Measurements from ENCODE around the gene KDM6A.
"Not testable (repeated sequence)": the region's sequence is repeated elsewhere in the genome, so short reads cannot be mapped to it uniquely, and the experiment has no call there.

Gene KDM6A

DNA sequence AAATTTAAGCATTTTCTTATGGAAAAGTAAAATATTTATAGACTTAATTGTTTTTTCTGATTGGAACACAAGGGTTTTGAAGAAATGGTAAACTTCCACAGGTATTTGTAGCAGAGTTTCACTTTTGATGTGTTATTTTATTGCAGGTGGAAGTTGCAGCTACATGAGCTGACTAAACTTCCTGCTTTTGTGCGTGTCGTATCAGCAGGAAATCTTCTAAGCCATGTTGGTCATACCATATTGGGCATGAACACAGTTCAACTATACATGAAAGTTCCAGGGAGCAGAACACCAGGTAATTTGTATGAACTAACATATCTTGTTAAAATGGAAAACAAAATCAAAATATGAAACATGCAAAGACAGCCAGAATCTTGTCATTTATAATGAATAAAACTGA, 210.3 kb downstream of the KDM6A start:
- DNase-seq, result no peak

DNA sequence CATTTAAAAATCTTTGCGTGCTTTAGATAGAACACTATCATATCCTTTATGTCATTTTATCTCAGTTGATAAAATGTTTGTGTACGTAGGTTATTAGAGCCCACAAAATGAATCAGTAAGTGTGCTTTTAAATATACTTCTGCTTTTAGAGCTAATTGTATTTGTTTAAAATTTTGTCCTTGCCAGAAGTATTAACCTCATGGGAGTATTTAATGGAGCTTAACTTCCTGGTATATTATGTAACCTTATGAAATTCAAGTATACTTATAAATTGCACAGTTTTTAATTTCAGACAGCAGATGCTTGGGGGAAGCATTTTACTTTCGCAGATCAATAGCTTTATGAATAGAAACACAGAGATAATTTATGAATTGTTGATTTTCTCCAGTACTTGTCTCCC, 237.5 kb downstream of the KDM6A start:
- no peak for DNase-seq

DNA sequence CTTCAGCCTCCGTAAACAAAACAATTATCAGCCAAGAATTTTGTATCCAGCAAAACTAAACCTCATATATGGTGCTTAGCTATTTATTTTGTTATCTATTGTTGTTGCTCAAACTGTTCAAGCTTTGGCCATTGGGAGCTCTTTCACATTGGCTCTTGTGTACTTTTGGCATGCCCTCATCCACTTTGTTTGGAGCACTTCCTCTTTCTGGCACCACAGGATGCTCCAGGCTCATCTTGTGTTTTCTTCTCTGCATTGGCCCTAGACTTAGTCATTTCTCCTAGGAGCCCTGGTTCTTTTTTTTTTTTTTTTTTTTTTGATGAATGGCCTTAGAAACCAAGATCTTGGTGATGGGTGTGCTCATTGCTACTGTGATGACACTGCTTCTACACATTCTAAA, 253.2 kb downstream of the KDM6A start:
- DNase-seq, result no peak

DNA sequence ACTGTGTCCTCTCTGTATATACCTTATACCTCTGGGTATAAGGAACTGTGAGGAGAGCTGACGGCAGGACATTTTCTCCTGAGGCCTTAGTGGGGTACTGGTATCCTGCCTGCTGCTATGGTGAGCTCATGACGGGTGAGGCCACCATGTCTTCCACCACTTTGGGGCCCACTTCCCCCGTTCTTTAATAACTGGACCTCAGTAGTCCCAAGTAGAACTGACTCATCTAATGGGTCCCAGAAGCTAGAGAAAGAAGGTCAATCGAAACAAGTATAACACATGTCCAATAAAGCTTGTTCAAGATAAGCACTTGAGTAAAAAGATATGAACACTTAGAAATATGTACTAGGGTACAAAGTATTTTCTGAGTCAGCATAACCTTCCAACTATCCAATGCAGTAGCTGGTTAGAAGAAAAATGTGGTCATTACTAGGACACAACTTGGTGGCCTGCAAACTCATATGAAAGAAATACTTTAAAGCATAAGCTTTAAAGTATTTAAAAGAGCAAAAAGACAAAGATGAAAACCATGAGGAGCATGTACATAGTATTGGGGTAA, 256.0 kb downstream of the KDM6A start:
- no peak for DNase-seq

DNA sequence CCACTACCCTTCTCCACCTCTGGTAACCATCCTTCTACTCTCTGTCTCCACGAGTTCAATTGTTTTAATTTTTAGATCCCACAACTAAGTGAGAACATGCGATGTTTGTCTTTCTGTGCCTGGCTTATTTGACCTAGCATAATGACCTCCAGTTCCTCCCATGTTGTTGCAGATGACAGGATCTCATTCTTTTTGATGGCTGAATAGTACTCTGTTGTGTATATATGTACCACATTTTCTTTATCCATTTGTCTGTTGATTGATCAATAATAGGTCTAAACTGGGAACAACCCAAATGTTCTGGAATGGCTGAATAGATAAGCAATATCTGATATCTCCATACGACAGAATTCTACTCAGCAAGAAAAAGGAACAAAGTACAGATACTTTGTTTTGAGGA, 260.5 kb downstream of the KDM6A start:
- no peak for DNase-seq

DNA sequence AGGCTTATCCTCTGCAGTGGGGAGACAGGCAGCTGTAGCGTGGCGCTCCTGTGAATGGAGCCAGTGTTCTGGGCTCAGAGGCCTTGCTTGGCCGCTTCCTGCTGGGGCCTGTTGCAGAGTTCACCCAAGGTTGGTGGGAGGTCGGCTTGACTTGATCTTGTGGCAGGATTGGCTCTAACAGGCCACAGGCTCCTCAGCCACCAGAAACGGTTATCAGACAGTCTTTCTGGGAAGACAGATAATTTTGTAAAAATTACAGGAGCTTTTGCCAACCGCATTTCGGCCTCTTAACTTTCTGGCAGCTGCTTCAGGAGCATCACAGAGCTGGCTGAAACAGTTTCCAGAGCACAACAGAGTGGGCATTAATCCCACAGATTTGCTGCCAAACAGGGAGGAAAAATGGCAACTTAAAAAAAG, 261.3 kb downstream of the KDM6A start:
- DNase-seq, result no peak

DNA sequence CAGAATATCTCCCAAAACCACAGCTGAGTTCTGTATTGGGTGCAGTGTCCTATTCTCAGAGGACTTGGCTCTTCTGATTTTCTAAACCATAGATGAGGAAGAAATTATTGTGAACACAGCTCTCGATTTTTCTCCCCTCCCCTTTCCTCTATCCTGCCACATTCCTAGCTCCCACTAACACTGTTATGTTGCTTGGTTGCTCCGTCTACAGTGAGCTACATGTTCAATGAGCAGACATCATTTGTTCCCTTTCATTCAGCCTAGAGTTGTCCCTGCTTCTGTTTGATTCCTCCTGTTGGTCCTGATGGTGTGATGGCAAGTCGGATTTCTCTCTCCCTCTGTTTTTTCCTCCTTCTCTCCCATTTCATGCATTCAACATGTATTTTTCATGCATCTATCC, 261.8 kb downstream of the KDM6A start:
- no peak for DNase-seq

DNA sequence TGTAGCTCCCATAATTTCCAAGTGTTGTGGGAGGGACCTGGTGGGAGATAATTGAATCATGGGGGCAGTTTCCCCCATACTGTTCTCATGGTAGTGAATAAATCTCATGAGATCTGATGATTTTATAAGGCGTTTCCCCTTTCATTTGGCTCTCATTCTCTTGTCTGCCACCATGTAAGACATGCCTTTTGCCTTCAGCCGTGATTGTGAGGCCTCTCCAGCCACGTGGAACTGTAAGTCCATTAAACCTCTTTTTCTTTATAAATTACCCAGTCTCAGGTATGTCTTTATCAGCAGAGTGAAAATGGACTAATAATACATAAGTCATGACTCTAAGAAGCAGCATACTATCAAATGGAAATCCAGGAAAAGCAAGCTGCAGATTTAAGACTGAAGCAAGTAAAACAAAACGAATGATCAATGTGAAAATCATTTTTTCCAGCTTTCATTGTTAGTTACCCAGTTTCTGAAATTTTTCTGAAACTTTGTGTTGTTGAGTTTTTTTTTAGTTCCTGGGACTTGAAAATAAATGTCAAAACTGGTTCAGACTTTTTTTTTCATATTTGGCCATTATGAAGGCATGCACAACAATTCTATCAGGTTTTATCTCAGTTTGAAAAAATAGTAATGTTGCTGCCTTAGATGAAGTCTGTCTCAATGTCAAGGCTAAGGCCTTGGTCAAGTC, 262.5 kb downstream of the KDM6A start:
- not testable (repeated sequence) for DNase-seq

DNA sequence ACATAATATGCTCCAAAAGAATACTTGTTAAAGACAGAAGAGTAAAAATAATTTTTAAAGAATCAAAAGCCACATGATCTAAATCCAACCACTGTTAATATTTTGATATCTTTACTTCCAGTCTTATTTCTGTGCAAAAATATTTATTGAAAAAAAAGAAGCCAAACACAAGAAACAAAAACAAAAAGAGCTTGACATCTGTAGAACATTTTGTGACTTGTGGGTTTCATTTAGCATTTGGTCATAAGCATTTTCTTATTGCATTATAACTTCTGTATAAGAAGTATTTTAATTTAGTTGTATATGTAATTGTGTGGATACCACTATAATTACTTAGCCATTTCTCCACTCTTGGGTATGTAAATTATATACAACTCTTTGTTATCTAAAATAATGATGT, 264.5 kb downstream of the KDM6A start:
- no peak for DNase-seq

DNA sequence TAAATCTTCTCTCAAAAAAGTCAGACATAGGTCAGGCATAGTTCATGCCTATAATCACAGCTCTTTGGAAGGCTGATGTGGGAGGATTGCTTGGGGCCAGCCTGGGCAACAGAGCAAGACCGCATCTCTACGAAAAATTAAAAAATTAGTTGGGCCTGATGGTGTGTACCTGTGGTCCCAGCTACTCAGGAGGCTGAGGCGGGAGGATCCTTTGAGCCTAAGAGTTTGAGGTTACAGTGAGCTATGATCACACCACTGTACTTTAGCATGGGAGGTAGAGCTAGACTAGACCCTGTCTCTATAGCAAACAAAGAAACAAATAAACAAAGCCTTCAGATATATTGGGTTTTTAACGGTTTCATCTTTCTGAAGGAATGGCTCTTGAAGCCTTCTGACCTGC, 265.5 kb downstream of the KDM6A start:
- DNase-seq, result no peak

DNA sequence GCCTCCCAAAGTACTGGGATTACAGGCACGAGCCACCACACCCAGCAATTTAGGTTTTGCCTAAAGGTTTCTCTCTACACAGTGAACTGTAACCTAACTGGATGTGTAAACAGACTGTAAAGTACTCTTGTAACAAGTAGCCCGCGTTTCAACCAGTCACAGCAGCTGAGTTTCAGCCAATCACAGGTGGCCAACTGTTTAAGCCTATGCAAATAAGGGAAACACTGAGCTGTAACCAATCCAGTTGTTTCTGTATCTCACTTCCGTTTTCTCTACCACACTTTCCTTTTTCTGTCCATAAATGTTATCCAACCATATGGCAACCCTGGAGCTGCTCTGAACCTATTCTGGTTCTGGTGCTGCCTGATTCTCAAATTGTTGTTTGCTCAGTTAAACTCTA, 267.8 kb downstream of the KDM6A start:
- DNase-seq, result no peak

DNA sequence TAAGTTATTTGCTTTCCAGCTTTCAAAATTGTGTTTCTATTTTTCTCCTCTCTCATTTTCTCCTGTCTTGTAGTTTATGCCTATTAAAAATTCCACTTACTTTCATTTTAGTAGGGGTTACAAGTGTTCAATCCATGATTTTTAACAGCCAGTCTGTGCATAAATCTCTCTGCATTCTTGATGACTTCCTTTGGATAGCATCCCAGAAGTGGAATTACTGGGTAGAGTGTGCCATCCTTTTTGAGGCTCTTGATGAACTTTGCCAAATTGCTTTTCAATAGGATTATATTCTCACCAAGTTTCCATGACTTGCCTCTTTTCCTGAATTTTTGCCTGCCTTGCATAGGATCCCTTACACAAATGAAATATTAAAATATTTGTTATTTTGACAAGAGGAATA, 269.2 kb downstream of the KDM6A start:
- no peak for DNase-seq

DNA sequence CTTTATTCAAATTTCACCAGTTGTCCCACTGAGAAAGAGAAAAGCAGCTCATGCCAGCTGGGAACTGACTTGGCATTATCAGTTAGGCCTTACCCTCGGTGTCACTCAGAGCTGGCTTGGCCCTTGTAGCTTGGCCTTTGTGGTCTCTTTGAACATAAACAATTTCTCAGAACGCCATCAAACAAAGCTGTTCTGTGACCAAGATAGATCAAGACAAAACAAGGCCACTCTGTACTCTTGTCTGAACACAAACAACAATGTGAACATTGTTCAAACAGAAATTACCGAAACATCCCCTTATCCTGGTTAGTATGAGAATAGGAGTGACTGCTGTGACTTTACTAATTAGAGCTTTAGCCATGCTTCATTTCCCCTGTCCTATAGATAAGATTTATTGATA, 270.5 kb downstream of the KDM6A start:
- DNase-seq, result no peak

DNA sequence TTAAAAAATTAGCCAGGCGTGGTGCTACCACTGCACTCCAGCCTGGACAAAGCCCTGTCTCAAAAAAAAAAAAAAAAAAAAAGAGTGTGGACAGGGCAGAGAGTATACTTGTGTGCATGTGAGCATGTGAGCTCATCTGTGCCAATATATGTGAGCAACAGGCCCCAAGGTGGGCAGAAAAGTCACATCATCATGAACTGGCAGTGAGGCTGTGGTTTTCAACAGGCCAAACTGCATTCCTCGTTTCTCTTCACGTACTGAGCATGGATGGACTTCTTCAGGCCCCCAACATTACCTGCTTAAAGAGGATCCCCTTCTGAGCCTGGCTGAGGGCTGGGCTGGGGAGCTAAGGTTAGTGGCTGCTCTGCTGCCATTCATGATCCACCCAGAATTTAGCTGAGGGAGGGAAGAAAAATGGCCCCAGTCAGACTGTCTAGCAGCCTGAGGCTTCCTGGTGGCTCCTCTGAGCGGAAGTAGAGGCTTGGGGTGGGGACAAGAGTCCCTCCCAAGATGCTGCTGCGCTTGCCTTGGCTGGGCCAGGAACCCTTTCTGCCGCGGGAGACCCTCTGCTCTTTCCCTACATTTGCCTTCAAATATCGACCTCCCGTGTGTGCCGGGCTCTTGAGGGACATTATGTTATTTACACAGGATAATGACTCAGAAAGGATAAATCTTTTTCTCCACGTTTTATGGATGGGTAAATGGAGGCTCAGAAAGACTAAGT, 272.7 kb downstream of the KDM6A start:
- DNase-seq, result no peak

DNA sequence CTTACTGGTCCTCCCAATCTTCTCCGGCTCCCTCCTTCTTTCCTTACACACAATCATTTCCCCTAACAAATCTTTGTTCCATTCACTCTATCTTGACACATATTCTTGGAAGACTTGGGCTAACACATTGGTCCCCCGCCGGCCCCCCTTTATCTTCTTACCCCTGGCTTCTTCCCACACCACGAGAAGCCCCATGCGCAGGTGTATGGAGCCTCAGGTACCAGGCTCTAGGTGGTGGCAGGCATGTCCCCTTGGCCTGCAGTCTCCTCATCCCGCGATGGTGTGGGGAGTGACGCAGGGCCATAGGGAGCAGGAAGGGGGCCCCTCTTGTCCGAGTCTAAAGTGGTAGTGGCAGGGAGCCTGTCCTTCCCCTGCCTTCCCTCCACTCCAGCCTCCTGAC, 277.8 kb downstream of the KDM6A start:
- no peak for DNase-seq

DNA sequence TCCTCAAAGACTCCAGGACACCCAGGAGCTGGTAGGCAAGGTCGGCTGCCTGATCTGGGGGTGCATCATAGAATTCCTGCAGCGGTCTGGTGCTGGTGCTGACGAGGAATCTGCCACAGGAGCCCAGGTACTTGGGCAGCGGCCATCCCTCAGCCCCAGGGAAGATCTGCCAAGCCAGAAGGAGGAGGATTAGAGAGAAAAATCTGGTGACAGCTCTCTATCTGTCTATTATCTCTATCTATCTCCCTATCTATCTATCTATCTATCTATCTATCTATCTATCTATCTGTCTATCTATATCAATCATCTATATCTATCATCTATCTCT, 281.0 kb downstream of the KDM6A start:
- no peak for DNase-seq

DNA sequence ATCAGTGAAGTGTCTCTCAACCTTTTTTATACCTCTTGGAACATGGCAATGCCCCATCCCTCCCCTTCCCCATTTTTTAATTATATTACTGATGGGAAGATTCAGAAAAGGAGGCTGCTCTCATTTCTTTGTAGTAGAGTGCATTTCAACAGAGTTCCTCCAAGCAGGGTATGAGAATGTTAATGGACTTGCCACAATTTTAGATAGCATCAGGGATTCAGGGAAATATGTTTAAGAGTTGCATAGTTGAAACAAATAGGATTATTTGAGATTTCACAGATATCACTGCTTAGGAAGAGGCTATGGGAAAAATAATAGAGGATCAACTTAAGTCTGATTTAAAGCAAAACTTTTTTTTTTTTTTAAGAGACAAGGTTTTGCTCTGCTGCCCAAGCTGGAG, 281.5 kb downstream of the KDM6A start:
- DNase-seq, result no peak

DNA sequence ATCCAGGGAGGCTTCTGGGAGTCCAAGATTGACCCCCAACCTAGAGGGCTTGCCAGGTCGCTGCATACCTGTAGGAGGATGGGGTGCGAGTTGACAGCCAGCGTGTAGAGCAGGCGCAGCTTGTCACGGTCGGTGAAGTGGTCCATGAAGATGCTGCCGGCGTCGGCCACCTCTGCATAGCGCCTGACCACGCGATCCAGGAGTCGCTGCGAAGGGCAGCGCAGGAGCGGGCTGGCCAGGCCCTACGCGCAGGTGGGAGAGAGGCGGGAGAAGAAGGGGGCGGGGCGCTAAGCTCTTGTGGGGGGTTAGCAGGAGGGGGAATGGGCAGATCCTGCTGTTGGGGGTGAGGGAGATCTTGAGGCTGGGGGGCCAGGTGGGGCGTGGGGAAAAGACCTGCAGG, 284.7 kb downstream of the KDM6A start:
- DNase-seq, result no peak
